Activated CD8-positive, alpha-beta T cell treated with anti-CD3 and anti-CD28 coated beads for 36 hours (primary cell): ENCODE measurements around the gene PTPRN2. TPM values are rescaled to one million over a fixed set of nuclear protein-coding genes. Genes with fewer than 3 reads are reported as not detected.

ENCODE experiments used
- ATAC-seq: fragments of 200-7000 bp; cut with Tn5 transposase; one replicate; pipeline ENCODE4 v1.10.0; 2021; ENCODE audit warnings: mild to moderate bottlenecking, moderate library complexity
- CTCF ChIA-PET: fragments of 350-600 bp; sonication (Branson Sonifier 250); formaldehyde crosslinking; loops from one replicate; lab custom pipeline; 2021; ENCODE audit warnings: antibody characterized with exemption; lab: Charles Lee
- POLR2A ChIA-PET: fragments of 350-600 bp; sonication (Branson Sonifier 250); formaldehyde crosslinking; loops from one replicate; lab custom pipeline; 2021; ENCODE audit warnings: antibody characterized with exemption; lab: Charles Lee
- DNase-seq: peaks from one replicate; pipeline ENCODE4 v3.0.0-alpha.2; 2020
- H3K27ac Mint-ChIP-seq: one replicate; pipeline ENCODE4 v1.8.0; 2021; ENCODE audit warnings: mild to moderate bottlenecking, mixed read lengths
- H3K27me3 Mint-ChIP-seq: one replicate; pipeline ENCODE4 v1.8.0; 2021; ENCODE audit warnings: mixed read lengths
- H3K36me3 Mint-ChIP-seq: one replicate; pipeline ENCODE4 v1.8.0; 2021; ENCODE audit warnings: low read depth, mixed read lengths
- H3K4me1 Mint-ChIP-seq: one replicate; pipeline ENCODE4 v1.8.0; 2021; ENCODE audit warnings: low read depth, mixed read lengths
- H3K4me3 Mint-ChIP-seq: one replicate; pipeline ENCODE4 v1.8.0; 2021; ENCODE audit warnings: mild to moderate bottlenecking, moderate library complexity, mixed read lengths
- H3K9me3 Mint-ChIP-seq: one replicate; pipeline ENCODE4 v1.8.0; 2021; ENCODE audit warnings: mixed read lengths
- CTCF ChIP-seq: fragments of 200-600 bp; IDR thresholded peaks from one replicate; pipeline ENCODE4 v1.8.0; 2022; ENCODE audit warnings: antibody characterized with exemption, mild to moderate bottlenecking
- intact Hi-C: fragments of 100-400 bp; cut with micrococcal nuclease; formaldehyde crosslinking; loops from one replicate; pipeline ENCODE4 v1.10.0; 2022
- total RNA-seq, 2 experiments: library from RNA; stranded (reverse); gene quantifications; one replicate each; pipeline ENCODE4 v1.2.3, GENCODE V29; 2021

Gene PTPRN2
- total RNA-seq, 2 experiments from 2014 or later: 0.49 to 0.65 TPM

GRCh38 chr7:157694376-157694665 is 893.3 kb downstream of the PTPRN2 start:
- H3K27ac Mint-ChIP-seq: no peak overlapping the region
- intact Hi-C loops: no loop called here
- H3K4me3 Mint-ChIP-seq: no peak overlapping the region
- no peak for ATAC-seq
- ChIA-PET POLR2A (interaction anchor here (0.6 kb wide), 1 partner anchor 134 kb away, joined by 3 read pairs; no protein-coding TSS in a partner anchor), CTCF (interaction anchor here (0.9 kb wide), 1 partner anchor 259 kb away, joined by 3 read pairs; no protein-coding TSS in a partner anchor)
- peaks cover 15% of the 10 kb centered on the region for H3K4me1 Mint-ChIP-seq
- TF ChIP-seq CTCF: no peak
- no peak for DNase-seq
- H3K36me3 Mint-ChIP-seq: no peaks in the 10 kb centered on the region
- H3K9me3 Mint-ChIP-seq: peaks cover 2% of the 10 kb centered on the region
- H3K27me3 Mint-ChIP-seq: peaks cover 29% of the 10 kb centered on the region

- DNase-seq (no peak), ATAC-seq (no peak)
- Mint-ChIP-seq H3K9me3 (peaks cover 2% of the 10 kb centered on the region), H3K36me3 (no peaks in the 10 kb centered on the region), H3K27me3 (peaks cover 31% of the 10 kb centered on the region), H3K27ac (no peak overlapping the region), H3K4me1 (peaks cover 15% of the 10 kb centered on the region), H3K4me3 (no peak overlapping the region)
- CTCF ChIA-PET: interaction anchor here (0.9 kb wide), 1 partner anchor 259 kb away, joined by 3 read pairs; no protein-coding TSS in a partner anchor
- intact Hi-C loops: no loop called here
- no peak for TF ChIP-seq CTCF
- POLR2A ChIA-PET: no interaction called here
Measured at GRCh38 chr7:157693521-157694375, 893.9 kb downstream of the PTPRN2 start.

- no peak overlapping the region for H3K27ac Mint-ChIP-seq
- peaks cover 2% of the 10 kb centered on the region for H3K9me3 Mint-ChIP-seq
- ChIA-PET CTCF (no interaction called here), POLR2A (no interaction called here)
- H3K36me3 Mint-ChIP-seq: no peaks in the 10 kb centered on the region
- H3K27me3 Mint-ChIP-seq: peaks cover 37% of the 10 kb centered on the region
- no peak for TF ChIP-seq CTCF
- H3K4me1 Mint-ChIP-seq: peaks cover 15% of the 10 kb centered on the region
- ATAC-seq: no peak
- no peak overlapping the region for H3K4me3 Mint-ChIP-seq
- intact Hi-C loops: no loop called here
- no peak for DNase-seq
Measured at GRCh38 chr7:157693071-157693520, 894.5 kb downstream of the PTPRN2 start.

- CTCF ChIA-PET: no interaction called here
- Mint-ChIP-seq H3K27ac (no peak overlapping the region), H3K27me3 (peaks cover 41% of the 10 kb centered on the region), H3K4me1 (peaks cover 15% of the 10 kb centered on the region), H3K4me3 (no peak overlapping the region), H3K9me3 (peaks cover 2% of the 10 kb centered on the region), H3K36me3 (no peaks in the 10 kb centered on the region)
- POLR2A ChIA-PET: no interaction called here
- intact Hi-C loops: no loop called here
- ATAC-seq (no peak), DNase-seq (no peak)
- TF ChIP-seq CTCF: no peak
Measured at GRCh38 chr7:157692460-157693011, 895.1 kb downstream of the PTPRN2 start.
